Measurements from ENCODE around the gene CDK4.

DNA sequence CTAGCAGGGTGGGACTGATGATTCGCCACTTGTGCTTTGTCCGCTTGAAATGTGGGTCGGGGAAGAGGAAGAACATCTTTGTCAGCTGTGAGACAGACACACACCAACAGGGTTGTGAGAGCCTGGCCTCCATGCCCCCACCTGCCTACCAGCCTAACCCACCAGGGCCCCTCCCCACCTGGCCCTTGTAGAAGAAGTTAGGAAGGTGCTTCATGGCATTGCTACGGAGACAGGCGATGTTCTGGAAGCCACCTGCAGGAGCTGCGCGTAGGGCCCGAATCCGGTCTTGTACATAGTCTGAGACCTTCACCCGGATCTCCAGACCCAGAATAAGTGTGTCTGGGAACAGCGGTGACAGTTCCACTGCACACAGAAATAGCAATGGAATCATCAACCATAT, 17.5 kb upstream of the CDK4 start:
- TF ChIP-seq CEBPB (IDR thresholded peaks at IDR 0.05) (no peak), EGR1 (IDR thresholded peaks at IDR 0.05) (no peak), YY1 (IDR thresholded peaks at IDR 0.05; ENCODE audit: low read depth) (no peak), FOXM1 (IDR thresholded peaks at IDR 0.05; ENCODE audit: borderline replicate concordance, low read depth) (no peak), EP300 (IDR thresholded peaks at IDR 0.05; ENCODE audit: borderline replicate concordance) (no peak)
- TF ChIP-seq, protein P1, sequence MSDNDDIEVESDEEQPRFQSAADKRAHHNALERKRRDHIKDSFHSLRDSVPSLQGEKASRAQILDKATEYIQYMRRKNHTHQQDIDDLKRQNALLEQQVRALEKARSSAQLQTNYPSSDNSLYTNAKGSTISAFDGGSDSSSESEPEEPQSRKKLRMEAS (IDR thresholded peaks at IDR 0.05): no peak
